Breast epithelium (tissue), 3 donors: ENCODE results near the gene EEF1AKMT2.

Source experiments
- POLR2A ChIP-seq: fragments of 450-650 bp; IDR thresholded peaks from one replicate; pipeline ENCODE4 v1.6.1; 2016; ENCODE audit warnings: antibody characterized with exemption, mild to moderate bottlenecking, moderate library complexity
- POLR2AphosphoS5 ChIP-seq, 3 donors: sonication (generic); formaldehyde crosslinking; IDR thresholded peaks; one replicate each; pipeline ENCODE4 v1.6.1; 2017; ENCODE audit warnings: antibody characterized with exemption in 3 of 3
- TF ChIP-seq, protein P1 (sequence below), 3 donors: fragments of 450-650 bp; IDR thresholded peaks; one replicate each; pipeline ENCODE4 v1.5.1; 2016 to 2017; ENCODE audit warnings: antibody characterized with exemption in 3 of 3, mild to moderate bottlenecking in 3 of 3, moderate library complexity in 3 of 3

GRCh38 chr10:124740369-124741280 is 51.1 kb downstream of the EEF1AKMT2 start:
- TF ChIP-seq, protein P1, sequence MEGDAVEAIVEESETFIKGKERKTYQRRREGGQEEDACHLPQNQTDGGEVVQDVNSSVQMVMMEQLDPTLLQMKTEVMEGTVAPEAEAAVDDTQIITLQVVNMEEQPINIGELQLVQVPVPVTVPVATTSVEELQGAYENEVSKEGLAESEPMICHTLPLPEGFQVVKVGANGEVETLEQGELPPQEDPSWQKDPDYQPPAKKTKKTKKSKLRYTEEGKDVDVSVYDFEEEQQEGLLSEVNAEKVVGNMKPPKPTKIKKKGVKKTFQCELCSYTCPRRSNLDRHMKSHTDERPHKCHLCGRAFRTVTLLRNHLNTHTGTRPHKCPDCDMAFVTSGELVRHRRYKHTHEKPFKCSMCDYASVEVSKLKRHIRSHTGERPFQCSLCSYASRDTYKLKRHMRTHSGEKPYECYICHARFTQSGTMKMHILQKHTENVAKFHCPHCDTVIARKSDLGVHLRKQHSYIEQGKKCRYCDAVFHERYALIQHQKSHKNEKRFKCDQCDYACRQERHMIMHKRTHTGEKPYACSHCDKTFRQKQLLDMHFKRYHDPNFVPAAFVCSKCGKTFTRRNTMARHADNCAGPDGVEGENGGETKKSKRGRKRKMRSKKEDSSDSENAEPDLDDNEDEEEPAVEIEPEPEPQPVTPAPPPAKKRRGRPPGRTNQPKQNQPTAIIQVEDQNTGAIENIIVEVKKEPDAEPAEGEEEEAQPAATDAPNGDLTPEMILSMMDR (IDR thresholded peaks at IDR 0.05), result no peak
- TF ChIP-seq POLR2A (no peak), POLR2AphosphoS5 (IDR thresholded peaks at IDR 0.05) (peak in 1 of 3 donors; percentile 39)
